Middle frontal gyrus (tissue), 1 donor: ENCODE results near the gene KAT5.
"Not testable (repeated sequence)": the region's sequence is repeated elsewhere in the genome, so short reads cannot be mapped to it uniquely, and the experiment has no call there.

Experiments
- DNase-seq: peaks from one replicate; pipeline ENCODE4 v3.0.0-alpha.2; 2015; ENCODE audit warnings: low spot score; ENCODE audit errors: extremely low spot score

KAT5 gene

DNA sequence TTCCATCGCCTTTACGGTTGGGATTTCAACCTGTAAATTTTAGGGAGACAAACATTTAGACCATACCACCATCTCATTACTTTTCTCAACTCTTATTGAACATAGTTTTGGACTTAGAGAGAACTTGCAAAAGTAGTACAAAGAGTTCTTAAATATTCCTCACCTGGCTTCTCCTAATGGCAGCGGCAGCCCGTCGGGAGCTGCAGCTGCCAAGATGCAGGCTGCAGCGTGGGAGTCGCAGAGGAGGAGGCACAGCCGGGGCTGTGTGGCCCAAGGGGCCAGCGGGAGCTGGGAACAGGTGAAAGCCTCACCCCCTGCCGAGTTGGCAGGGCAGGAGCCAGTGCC is 31.6 kb downstream of the KAT5 start:
- no peak for DNase-seq

DNA sequence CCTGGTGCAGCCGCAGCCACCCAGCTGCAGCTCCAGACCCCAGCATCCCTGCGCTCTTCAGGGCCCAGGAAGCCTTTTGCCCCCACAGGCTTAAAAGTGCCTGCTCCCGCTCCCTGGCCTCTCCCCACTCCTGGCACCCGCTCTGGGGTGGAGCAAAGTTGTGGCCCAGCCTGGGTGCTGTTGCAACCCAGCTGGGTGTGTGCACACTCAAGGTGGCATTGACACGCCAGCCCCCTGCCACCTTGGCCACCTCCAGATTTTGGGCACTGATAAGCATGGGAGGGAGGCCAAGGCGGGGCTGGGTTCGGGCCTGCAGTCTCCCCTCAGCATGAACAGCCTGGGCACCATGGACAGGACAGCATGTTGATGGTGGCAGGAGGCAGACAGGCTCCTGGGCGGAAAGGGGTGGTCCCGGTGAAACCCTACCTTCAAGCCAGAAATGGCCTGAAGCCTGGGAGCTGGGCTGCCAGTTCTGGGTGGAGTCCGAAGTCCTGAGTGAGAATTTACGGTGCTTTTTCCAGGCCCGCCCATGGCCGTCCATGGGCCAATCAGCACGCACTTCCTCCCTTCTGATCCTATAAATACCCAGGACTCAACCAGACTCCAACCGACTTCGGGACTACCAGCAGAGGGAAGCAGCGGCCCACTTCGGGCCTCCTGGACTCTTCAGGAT is 32.1 kb downstream of the KAT5 start:
- no peak for DNase-seq

DNA sequence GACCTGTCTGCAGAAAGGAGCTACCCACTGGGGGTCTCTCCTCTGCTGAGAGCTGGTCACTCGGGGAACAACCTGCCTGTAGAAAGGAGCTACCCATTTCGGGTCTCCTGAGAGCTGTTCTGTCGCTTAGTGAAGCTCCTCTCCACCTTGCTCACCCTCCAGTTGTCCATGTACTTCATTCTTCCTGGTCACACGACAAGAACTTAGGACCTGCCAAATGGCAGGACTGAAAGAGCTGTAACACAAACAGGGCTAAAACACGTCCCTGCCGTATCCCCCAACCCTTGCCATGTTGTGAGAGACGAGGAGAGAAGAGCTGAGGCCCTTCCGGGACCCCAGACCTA is 32.6 kb downstream of the KAT5 start:
- no peak for DNase-seq

DNA sequence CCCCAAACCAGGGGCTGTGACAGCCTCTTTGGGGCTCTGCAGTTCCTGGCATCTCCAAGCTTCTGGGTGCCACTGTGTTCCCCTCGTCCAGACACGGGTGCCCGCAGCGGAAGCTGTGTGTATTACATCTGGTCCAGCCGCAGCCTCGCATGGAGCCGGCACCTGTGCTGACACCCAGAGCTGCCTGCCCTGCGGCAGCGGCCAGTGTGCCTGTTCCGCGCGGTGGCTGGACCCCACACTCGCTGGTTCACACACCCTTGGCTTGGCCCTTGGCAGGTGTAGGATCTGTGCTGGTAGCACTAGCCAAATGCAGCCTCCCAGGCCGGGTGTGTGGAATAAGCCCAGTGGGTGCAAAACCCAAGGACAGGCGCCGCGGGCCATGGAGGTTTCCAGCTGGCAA is 33.0 kb downstream of the KAT5 start:
- DNase-seq: no peak

DNA sequence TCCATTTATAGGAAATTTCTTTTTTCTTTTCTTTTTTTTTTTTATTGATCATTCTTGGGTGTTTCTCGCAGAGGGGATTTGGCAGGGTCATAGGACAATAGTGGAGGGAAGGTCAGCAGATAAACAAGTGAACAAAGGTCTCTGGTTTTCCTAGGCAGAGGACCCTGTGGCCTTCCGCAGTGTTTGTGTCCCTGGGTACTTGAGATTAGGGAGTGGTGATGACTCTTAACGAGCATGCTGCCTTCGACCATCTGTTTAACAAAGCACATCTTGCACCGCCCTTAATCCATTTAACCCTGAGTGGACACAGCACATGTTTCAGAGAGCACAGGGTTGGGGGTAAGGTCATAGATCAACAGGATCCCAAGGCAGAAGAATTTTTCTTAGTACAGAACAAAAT is 50.1 kb downstream of the KAT5 start:
- DNase-seq: not testable (repeated sequence)

DNA sequence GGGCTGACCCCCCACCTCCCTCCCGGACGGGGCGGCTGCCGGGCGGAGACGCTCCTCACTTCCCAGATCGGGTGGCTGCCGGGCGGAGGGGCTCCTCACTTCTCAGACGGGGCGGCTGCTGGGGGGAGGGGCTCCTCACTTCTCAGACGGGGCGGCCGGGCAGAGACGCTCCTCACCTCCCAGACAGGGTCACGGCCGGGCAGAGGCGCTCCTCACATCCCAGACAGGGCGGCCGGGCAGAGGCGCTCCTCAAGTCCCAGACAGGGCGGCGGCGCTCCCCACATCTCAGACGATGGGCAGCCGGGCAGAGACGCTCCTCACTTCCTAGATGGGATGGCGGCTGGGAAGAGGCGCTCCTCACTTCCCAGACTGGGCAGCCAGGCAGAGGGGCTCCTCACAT is 50.8 kb downstream of the KAT5 start:
- DNase-seq: not testable (repeated sequence)

DNA sequence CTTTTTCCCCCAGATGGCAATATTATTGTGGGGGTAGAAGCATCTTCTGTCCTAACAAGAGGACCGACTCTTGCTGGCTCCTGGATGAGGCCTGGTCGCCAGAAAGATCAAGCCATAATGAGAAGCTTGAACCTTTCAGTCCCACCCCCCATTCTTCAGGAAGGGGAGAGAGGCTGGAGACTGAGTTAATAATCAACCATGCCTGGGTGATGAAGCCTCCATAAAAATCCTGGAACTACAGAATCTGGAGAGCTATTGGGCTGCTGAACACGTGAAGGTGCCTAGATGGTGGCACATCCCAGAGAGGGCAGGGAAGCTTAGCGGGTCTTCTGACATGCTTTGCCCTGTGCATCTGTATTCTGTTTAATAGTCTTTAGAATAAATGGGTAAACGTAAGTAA is 52.4 kb downstream of the KAT5 start:
- no peak for DNase-seq

DNA sequence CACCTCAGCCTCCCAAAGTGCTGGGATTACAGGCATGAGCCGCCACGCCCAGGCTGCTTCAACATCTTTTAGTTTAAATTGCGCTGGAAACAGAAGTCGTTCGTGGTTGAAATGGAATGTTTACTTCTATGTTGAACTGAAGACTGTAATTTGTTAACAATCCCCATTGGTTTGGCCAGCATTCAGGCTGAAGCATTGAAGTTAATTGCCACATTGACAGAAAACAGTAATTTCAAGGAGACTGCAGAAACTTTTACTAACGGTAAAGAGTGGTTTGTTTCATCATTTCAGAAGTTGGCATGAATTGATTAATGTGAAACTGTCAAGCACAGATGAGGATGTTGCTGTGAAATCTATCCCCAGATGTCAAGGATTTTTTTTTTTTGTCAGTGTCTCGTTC is 54.5 kb downstream of the KAT5 start:
- no peak for DNase-seq

DNA sequence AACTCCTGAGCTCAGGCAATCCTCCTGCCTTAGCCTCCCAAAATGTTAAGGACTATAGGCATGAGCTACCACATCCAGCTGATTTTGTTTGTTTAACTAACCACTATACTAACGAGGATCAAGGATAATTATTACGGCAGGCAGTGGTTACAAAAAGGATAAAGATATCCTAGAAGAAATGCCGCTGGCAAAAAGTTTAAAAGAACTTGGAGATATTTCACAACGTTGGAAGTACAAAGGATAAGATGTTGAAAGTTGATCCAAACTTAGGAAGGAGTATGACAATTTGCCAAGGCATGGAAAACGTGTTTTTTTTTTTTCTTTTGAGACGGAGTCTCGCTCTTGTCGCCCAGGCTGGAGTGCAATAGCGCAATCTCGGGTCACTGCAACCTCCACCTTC is 55.4 kb downstream of the KAT5 start:
- no peak for DNase-seq

DNA sequence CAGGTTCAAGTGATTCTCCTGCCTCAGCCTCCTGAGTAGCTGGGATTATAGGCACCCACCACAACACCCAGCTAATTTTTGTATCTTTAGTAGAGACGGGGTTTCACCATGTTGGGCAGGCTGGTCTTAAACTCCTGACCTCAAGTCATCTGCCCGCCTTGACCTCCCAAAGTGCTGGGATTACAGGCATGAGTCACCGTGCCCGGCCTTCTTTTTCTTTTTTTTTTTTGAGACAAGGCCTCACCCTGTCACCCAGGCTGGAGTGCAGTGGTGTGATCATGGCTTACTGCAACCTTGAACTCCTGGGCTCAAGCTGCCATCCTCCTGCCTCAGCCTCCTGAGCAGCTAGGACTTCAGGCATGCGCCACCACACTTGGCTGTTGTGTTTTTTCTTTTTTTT is 55.8 kb downstream of the KAT5 start:
- DNase-seq: not testable (repeated sequence)
